ENCODE measurements around the gene IDH3G.

Gene IDH3G

DNA sequence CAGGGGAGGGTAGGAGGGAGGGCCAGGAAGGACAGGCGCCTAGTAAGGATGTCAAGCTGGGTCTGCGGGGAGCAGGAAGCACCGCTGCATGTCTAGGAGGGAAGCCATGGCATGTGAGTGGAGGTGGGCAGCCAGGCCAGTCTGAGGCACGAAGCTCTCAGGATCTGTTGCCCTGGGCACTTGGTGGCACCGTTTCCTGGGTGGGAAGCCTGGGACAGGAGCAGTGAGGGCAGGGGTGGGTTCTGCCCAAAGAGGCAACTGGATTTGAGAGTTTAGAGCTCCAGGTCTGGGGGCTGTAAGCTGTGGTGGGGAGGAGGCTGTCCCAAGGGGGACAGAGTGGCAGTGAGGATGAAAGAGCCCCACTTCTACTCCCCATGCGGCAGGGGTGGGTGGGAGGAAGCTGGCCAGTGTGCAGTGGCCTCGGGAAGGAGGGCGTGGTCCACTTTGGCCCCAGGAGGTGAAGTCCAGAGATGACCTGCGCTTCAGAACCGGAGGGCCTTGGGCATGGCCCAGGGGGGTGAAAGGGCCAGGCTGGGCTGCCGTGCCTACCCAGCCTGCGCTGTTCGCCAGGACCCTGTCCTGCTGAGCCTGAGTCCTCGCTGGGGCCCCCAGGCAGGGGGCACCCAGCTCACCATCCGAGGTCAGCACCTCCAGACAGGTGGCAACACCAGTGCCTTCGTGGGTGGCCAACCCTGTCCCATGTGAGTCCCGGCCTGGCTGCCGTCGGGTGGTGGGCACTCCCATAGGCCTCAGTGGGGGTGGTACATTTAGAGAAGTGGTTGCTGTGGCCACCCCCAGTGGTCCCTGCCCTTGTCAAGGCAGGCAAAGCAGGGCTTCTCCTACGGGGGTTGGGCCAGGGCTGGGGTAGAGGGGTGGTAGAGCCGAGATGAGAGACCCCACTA lies 21.6 kb downstream of the IDH3G start:
- DNase-seq (ENCODE audit: low spot score in 2 of 2) (no peak), ATAC-seq (replicated peaks; ENCODE audit: extremely low read depth, poor library complexity, severe bottlenecking) (no peak)
- H3K4me1 Mint-ChIP-seq: peaks cover 5% of the 10 kb centered on the region
- no peak overlapping the region for H3K27ac Mint-ChIP-seq (ENCODE audit: low read depth)
- H3K4me3 Mint-ChIP-seq: no peak overlapping the region
- H3K36me3 Mint-ChIP-seq (ENCODE audit: insufficient read depth): no peaks in the 10 kb centered on the region
- H3K9me3 Mint-ChIP-seq: no peaks in the 10 kb centered on the region
- H3K27me3 Mint-ChIP-seq: no peaks in the 10 kb centered on the region

DNA sequence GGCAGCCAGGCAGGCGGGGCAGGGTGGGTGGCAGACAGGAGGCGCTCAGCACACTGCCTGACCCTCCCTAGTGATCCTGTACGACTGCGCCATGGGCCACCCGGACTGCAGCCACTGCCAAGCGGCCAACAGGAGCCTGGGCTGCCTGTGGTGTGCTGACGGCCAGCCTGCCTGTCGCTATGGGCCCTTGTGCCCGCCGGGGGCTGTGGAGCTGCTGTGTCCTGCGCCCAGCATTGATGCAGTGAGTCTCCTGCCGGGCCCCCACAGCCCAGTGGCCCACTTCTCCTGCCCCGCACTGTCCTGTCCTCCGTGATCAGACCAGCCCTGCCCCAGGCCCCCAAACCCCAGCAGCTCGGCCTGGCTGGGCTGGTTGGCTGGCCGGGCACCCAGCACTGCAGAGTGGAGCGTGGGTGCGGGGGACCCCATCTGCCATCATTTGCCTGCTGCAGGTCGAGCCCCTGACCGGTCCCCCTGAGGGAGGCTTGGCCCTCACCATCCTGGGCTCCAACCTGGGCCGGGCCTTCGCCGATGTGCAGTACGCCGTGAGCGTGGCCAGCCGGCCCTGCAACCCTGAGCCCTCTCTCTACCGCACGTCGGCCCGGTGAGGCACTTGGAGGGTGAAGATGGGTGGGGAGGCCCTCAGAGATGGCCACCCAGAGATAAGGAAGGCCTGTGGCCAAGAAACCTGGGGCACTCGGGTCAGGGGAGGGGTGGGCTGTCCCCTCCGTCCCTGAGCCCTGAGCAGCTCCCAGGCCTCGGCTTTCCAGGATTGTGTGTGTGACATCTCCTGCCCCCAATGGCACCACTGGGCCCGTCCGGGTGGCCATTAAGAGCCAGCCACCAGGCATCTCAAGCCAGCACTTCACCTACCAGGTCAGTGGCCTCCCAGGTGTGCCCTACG lies 22.5 kb downstream of the IDH3G start:
- Mint-ChIP-seq H3K36me3 (ENCODE audit: insufficient read depth) (no peaks in the 10 kb centered on the region), H3K27ac (ENCODE audit: low read depth) (no peak overlapping the region), H3K4me1 (peaks cover 8% of the 10 kb centered on the region), H3K27me3 (no peaks in the 10 kb centered on the region), H3K9me3 (no peaks in the 10 kb centered on the region), H3K4me3 (no peak overlapping the region)
- DNase-seq (ENCODE audit: low spot score in 2 of 2): no peak
- no peak for ATAC-seq (replicated peaks; ENCODE audit: extremely low read depth, poor library complexity, severe bottlenecking)

DNA sequence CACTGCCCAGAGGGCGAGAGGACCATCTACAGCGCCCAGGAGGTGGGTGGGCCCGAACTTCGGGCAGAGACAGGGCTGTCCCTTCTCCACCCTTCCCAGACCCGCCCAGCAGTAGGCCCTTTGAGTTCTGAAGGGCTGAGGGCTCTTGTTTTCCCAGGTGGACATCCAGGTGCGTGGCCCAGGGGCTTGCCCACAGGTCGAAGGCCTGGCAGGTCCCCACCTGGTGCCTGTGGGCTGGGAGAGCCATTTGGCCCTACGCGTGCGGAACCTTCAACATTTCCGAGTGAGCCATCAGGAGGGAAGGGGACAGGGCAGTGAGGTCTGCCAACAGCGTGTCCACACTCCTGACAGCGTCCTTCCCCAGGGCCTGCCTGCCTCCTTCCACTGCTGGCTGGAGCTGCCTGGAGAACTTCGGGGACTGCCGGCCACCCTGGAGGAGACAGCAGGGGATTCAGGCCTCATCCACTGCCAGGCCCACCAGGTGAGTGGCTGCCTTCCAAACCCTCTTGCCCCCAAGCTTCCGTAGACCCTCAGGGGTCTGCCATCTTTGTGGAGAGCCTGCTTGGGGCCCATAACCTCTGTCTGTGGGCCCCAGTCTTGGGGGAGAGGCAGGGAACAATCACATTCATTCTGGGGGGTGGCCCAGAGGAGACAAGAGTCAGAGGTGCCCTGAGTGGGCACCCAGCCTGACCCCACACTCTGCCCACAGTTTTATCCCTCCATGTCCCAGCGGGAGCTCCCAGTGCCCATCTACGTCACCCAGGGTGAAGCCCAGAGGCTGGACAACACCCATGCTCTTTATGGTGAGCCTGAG lies 23.4 kb downstream of the IDH3G start:
- no peaks in the 10 kb centered on the region for H3K9me3 Mint-ChIP-seq
- no peak overlapping the region for H3K4me3 Mint-ChIP-seq
- no peak for DNase-seq (ENCODE audit: low spot score in 2 of 2)
- peaks cover 13% of the 10 kb centered on the region for H3K4me1 Mint-ChIP-seq
- H3K36me3 Mint-ChIP-seq (ENCODE audit: insufficient read depth): no peaks in the 10 kb centered on the region
- no peak overlapping the region for H3K27ac Mint-ChIP-seq (ENCODE audit: low read depth)
- no peak for ATAC-seq (replicated peaks; ENCODE audit: extremely low read depth, poor library complexity, severe bottlenecking)
- H3K27me3 Mint-ChIP-seq: no peaks in the 10 kb centered on the region

DNA sequence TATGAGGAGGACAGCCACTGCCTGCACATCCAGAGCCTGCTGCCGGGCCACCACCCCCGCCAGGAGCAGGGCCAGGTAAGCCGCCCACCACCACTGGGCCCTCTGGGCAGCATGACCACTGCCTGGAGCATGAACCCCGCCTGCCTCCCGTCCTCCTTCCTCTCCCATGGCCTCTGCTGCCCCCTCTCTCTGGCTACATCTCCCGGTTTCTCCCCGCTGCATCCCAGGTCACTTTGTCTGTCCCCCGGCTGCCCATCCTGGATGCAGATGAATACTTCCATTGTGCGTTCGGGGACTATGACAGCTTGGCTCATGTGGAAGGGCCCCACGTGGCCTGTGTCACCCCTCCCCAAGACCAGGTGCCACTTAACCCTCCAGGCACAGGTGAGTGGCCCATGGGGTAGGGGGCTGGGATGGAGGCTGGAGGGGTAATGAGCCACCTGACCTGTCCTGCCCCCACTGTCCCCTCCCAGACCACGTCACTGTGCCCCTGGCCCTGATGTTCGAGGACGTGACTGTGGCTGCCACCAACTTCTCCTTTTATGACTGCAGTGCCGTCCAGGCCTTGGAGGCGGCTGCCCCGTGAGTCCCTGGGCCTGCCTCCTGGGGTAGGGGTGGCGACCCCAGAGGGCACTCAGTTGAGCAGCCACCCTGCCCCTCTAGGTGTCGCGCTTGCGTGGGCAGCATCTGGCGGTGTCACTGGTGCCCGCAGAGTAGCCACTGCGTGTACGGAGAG lies 24.1 kb downstream of the IDH3G start:
- no peaks in the 10 kb centered on the region for H3K36me3 Mint-ChIP-seq (ENCODE audit: insufficient read depth)
- H3K9me3 Mint-ChIP-seq: no peaks in the 10 kb centered on the region
- H3K27me3 Mint-ChIP-seq: no peaks in the 10 kb centered on the region
- DNase-seq (ENCODE audit: low spot score in 2 of 2) (no peak), ATAC-seq (replicated peaks; ENCODE audit: extremely low read depth, poor library complexity, severe bottlenecking) (no peak)
- H3K27ac Mint-ChIP-seq (ENCODE audit: low read depth): no peak overlapping the region
- no peak overlapping the region for H3K4me3 Mint-ChIP-seq
- peaks cover 13% of the 10 kb centered on the region for H3K4me1 Mint-ChIP-seq

DNA sequence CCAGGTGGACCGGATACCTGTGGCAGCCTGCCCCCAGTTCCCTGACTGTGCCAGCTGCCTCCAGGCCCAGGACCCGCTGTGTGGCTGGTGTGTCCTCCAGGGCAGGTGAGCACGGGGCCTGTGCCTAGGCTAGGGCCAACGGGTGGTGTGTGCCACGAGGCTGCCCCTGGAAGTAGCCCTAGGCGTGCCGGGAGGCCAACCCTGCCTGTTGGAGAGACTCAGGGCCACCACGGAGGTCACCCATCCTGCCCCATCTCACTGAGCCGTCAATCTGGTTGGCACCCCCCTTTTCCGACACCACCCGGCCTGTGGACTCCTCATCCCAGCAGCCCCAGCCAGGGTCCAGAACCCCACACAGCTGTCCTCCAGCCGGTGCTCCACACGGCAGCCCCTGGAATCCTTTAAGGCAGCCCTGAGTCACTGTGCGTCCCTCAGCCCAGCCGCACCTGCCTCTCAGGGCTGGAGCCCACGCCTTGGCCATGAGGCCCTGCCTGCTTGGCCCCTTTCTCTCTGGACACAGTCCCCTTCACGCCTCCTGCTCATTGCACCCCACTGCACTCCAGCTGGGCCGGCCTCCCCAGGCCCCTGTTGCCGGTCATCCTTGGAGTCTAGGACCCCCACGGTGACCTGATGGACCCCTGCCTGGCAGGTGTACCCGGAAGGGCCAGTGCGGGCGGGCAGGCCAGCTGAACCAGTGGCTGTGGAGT lies 24.9 kb downstream of the IDH3G start:
- peaks cover 13% of the 10 kb centered on the region for H3K4me1 Mint-ChIP-seq
- H3K4me3 Mint-ChIP-seq: no peak overlapping the region
- H3K9me3 Mint-ChIP-seq: no peaks in the 10 kb centered on the region
- DNase-seq (ENCODE audit: low spot score in 2 of 2) (no peak), ATAC-seq (replicated peaks; ENCODE audit: extremely low read depth, poor library complexity, severe bottlenecking) (no peak)
- no peak overlapping the region for H3K27ac Mint-ChIP-seq (ENCODE audit: low read depth)
- no peaks in the 10 kb centered on the region for H3K36me3 Mint-ChIP-seq (ENCODE audit: insufficient read depth)
- H3K27me3 Mint-ChIP-seq: no peaks in the 10 kb centered on the region

DNA sequence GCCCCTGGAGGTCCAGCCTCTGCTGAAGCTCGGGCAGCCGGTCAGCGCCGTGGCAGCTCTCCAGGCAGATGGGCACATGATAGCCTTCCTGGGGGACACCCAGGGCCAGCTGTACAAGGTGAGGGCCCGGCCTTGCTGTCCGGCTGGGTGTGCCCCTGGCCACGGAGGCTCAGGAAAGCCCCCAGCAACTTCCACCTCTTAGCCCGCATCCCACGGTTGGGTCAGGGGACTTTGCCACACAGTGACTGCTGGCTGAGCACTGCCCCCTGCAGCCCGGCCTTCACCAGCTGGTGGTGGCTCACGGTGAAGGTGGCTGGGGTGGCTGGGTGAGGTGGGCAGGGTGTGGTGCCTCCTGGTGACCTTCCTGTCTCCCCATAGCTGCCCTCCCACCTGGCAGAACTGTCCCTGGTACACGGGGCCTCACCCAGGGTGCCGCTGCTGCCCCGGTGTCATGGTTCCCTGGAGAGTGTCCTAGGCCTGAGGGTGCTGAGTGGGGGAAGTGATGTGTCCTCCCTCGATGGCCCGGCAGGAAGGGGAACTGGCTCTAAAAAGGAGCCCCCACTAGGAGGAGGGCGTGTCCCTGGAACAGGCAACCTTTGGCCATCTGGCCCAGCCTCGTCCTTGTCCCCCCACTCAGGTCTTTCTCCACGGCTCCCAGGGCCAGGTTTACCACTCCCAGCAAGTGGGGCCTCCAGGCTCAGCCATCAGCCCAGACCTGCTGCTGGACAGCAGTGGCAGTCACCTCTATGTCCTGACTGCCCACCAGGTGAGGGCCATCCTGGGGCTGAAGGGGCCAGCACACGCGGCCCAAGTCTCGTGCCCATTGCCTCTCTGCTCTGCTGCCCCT lies 25.6 kb downstream of the IDH3G start:
- Mint-ChIP-seq H3K27ac (ENCODE audit: low read depth) (no peak overlapping the region), H3K9me3 (no peaks in the 10 kb centered on the region), H3K27me3 (no peaks in the 10 kb centered on the region), H3K4me3 (no peak overlapping the region), H3K36me3 (ENCODE audit: insufficient read depth) (no peaks in the 10 kb centered on the region), H3K4me1 (peaks cover 19% of the 10 kb centered on the region)
- ATAC-seq (replicated peaks; ENCODE audit: extremely low read depth, poor library complexity, severe bottlenecking) (no peak), DNase-seq (ENCODE audit: low spot score in 2 of 2) (no peak)

DNA sequence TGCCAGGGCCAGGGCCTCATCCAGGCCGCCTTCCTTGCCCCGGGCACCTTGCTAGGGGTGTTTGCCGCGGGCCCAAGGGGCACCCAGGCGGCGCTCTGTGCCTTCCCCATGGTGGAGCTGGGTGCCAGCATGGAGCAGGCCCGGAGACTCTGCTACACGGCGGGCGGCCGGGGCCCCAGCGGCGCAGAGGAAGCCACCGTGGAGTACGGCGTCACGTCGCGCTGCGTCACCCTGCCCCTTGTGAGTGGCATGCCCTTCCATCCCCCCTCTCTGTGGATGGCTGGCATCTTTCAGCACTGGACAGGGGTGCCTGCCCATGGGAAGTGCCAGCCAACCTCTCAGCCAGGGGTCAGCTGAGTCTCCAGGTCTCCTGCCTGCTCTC lies 26.5 kb downstream of the IDH3G start:
- Mint-ChIP-seq H3K4me1 (peaks cover 19% of the 10 kb centered on the region), H3K27me3 (no peaks in the 10 kb centered on the region), H3K4me3 (no peak overlapping the region), H3K9me3 (no peaks in the 10 kb centered on the region), H3K27ac (ENCODE audit: low read depth) (no peak overlapping the region), H3K36me3 (ENCODE audit: insufficient read depth) (no peaks in the 10 kb centered on the region)
- ATAC-seq (replicated peaks; ENCODE audit: extremely low read depth, poor library complexity, severe bottlenecking) (no peak), DNase-seq (ENCODE audit: low spot score in 2 of 2) (no peak)

DNA sequence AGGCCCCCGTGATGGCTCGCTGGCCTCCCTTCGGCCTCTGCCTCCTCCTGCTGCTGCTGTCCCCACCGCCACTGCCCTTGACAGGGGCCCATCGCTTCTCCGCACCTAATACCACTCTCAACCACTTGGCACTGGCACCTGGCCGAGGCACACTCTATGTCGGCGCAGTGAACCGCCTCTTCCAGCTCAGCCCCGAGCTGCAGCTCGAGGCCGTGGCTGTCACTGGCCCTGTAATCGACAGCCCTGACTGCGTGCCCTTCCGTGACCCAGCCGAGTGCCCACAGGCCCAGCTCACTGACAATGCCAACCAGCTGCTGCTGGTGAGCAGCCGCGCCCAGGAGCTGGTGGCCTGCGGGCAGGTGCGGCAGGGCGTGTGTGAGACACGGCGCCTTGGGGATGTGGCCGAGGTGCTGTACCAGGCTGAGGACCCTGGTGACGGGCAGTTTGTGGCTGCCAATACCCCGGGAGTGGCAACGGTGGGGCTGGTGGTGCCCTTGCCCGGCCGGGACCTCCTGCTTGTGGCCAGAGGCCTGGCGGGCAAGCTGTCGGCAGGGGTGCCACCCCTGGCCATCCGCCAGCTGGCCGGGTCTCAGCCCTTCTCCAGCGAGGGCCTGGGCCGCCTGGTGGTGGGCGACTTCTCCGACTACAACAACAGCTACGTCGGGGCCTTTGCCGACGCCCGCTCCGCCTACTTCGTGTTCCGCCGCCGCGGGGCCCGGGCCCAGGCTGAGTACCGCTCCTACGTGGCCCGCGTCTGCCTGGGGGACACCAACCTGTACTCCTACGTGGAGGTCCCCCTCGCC lies 27.1 kb downstream of the IDH3G start:
- H3K4me1 Mint-ChIP-seq: peaks cover 19% of the 10 kb centered on the region
- ATAC-seq (replicated peaks; ENCODE audit: extremely low read depth, poor library complexity, severe bottlenecking): no peak
- no peaks in the 10 kb centered on the region for H3K36me3 Mint-ChIP-seq (ENCODE audit: insufficient read depth)
- no peak overlapping the region for H3K27ac Mint-ChIP-seq (ENCODE audit: low read depth)
- DNase-seq (ENCODE audit: low spot score in 2 of 2): no peak
- H3K27me3 Mint-ChIP-seq: no peaks in the 10 kb centered on the region
- H3K9me3 Mint-ChIP-seq: no peaks in the 10 kb centered on the region
- H3K4me3 Mint-ChIP-seq: no peak overlapping the region

DNA sequence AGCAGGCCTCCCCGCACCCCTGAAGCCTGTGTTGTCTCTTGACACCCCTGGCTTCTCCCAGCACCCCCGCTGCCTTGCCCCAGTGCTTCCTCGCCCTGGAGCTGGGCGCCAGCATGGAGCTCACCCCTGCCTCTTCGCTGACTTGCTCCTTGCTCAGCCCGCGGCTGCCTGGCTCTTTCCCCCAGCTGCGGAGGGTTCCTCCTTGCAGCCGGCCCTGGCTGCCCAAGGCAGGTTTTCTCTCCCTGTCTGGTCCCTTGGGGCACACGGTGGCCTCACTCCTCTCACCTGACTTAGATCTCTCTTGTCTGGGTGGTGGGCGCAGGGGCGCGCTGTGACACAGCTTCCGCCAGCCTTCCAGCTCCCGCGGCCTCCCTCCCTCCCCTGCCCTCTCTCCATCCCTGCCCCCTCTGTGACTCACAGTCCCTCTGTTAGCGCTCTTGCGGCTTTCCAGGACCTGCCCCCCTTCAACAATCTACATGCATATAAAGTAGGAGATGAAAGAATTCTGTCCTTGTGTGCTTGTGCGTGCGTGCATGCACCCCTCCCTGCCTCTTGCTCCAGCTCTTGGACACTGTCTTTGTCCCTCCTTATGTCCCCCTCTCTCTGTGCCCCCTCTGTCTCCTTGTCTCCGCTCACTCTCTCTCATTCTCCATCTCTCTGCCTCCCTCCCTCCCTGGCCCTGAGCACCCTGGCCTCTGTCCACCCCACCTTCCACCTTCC lies 27.9 kb downstream of the IDH3G start:
- H3K36me3 Mint-ChIP-seq (ENCODE audit: insufficient read depth): no peaks in the 10 kb centered on the region
- H3K4me1 Mint-ChIP-seq: peaks cover 19% of the 10 kb centered on the region
- no peaks in the 10 kb centered on the region for H3K27me3 Mint-ChIP-seq
- ATAC-seq (replicated peaks; ENCODE audit: extremely low read depth, poor library complexity, severe bottlenecking) (no peak), DNase-seq (ENCODE audit: low spot score in 2 of 2) (no peak)
- H3K9me3 Mint-ChIP-seq: no peaks in the 10 kb centered on the region
- no peak overlapping the region for H3K27ac Mint-ChIP-seq (ENCODE audit: low read depth)
- no peak overlapping the region for H3K4me3 Mint-ChIP-seq

Data from central memory CD8-positive, alpha-beta T cell (primary cell).